Measurements from ENCODE around the gene KMT2E.

The KMT2E gene

DNA sequence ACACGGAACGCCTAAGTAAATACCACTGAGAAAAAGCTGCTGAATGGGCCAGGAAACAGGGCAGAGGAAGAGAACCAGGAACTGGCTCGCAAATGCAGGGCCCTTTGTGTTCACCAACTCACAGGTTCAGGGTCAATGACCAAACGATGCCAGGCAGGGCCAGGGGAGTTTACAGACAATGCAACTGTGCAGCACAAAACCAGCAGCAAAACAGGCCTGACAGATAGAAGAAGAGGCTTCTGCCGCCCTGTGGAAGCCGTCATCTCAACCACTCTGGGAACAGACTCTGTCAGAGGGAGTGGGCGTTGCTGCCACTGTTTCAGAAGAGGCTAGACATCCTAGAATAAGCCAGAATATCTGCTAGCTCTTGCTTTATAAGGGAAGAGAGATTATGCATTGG is 117.9 kb downstream of the KMT2E start:
- DNase-seq, result no peak

DNA sequence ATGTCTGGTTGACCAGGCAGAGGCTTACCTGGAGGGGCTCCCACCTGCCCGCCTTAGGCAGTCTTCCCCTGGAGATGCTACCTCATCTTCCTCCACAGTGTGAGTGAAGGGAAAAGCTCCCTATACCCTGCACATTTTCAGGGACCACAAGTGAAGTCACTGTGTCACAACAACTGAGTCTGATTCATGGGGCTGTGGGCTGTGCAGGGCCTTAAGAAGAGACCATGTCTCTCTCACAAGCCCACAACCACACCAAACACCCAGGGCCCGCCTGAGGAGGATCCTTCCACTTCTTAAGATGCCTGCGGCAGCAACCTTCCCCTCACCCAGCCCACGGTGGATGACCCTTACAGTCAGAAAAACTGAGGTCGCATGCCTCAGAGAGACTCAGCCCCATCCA is 118.3 kb downstream of the KMT2E start:
- no peak for DNase-seq

DNA sequence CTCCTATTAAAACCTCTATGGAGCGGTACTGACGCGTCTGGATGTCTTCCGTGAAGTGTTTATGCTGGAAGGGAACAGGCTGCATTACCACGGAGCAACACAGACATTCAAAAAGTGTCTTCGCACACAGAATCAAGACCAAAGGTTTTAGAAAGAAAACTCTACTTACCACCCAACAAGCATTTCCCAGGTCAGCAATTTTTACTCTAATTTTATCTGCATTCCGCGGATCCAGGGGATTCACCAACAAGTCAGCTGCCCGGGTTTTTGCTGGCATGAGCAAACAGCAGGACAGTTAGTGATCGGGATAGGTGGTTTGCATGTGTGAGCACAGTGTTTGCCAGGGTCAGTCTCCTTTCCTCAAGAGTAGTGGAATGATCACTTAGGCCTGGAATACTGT is 118.8 kb downstream of the KMT2E start:
- no peak for DNase-seq

DNA sequence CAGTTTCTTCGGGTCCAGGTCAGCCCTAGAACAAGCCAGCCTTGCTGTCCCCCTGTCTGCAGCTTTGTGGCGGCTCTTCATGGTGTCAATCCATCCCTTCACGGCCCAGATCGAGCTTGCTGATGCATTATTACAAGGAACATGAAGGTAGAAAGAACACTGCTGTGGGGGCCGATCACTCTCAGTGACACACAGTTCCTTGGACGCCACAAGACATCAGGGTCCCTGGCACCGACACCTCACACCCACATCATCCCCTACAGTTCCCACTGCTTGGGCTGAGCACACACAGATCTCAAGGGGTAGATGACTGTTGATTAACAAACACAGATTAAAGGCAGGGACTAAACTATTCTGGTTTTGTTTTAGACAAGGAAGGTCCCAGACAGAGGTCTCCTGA is 119.4 kb downstream of the KMT2E start:
- DNase-seq, result no peak

DNA sequence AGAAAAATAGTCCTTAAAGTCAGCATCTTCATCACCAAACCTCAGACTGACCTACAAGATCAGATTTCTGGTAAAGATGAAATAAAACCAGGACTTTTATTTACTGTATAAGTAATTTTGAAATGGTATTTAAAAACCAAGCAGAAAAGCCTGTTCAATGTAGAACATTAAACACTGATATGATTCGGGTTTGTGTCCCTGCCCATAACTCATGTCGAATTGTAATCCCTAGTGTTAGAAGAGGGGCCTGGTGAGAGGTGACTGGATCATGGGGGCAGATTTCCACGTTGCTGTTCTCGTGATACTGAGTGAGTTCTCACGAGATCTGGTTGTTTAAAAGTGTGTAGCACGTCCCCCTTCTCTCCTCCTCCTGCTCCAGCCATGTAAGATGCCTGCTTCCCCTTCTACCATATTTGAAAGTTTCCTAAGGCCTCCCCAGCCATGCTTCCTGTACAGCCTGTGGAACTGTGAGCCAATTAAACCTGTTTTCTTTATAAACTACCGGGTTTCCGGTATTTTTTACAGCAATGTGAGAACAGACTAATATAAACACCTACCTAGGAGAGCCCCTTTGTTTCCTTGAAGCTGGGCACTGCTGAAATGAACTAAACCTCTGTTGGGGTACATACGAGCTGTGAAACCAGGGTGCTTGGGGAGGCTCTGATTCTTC is 120.1 kb downstream of the KMT2E start:
- DNase-seq, result no peak

DNA sequence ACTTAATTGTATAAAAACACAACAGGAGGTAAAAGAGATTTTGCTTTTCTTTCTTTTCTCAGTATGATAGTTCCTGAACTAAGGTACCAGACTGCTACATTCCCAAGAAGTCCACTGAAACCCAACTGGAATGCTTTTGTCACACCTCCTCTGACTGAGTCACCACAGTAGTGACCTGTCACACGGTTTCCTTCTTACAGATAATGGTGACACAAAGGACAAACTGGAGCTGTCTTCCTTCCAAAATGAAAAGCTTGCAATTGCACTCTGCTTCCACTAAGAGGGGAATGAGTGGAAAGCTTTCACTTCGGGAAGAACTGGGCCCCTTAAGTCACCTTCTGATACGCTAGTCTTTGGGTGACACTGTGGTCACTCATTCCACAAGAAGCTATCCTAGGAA is 122.2 kb downstream of the KMT2E start:
- DNase-seq, result no peak

DNA sequence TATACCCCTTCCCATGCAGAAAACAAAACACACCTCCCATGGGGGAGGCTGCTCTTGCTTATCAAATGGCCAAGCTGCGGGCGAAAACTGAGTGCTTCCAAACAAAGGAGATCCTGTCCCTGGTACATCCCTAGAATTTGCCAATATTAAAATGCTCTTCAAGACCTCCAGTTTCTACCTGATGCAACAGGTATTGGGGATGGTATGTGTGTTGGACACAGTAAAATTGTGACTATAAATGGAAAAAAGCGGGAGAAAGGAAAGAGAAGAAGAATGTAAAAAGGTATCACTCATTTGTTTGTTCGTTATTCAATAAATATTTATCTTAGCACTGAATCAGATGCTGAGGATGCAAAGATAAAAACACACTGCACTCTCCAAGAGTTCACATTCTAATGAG is 123.9 kb downstream of the KMT2E start:
- DNase-seq, result no peak

DNA sequence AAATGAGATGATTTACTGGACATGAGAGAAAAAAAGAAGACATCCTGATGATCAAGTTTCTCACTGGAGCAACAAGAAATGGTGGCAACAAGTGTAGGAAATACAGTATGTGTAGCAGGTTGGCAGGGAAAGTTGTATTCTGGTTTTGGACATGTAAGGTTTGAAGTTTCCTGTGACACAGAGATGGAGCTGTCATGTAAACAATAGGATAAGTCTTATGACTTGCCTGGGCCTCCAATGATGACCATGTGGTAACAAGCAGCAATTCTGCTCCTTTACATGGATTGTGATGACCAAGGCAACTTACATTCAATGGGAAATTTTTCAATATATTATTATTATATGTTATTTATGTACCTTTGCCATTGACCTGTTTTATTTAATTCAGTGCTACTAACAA is 125.4 kb downstream of the KMT2E start:
- DNase-seq, result no peak

DNA sequence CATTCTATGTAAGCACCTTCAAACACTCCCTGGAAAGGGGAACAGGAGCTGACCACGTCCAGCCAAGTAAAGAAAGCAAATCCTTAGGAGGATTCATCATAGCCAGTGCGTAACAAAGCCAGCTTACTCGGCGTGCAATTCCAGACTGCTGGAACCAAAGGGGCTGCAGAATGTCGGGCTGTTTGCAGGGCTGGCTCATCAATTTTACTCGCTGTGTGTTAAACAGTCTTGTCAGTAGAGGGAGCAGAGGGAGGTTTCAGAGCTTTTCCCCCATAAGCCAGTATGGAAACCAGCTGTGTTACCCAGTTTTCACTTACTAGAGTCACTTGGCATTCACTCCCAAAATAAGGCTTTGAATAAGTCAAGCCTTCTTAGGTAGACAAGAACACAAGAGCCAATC is 127.1 kb downstream of the KMT2E start:
- peak; percentile 27 for DNase-seq

DNA sequence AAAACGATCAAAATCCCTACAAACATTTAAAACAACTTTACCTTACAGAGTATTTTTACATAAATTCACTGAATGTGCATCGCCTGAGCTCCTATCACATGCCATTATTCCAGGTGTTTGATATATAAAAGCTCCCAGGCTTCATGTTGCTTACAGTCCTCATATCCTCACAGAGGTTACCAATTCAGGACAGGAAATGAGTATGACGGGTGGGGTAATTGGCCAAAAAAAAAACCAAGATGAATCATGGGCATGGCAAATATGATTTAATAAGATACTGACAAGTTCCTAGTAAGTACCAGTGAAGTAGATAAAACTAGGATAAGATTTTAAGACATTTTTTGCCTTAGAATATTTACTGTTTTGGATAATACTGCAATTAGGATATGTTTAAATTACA is 135.8 kb downstream of the KMT2E start:
- DNase-seq, result no peak

DNA sequence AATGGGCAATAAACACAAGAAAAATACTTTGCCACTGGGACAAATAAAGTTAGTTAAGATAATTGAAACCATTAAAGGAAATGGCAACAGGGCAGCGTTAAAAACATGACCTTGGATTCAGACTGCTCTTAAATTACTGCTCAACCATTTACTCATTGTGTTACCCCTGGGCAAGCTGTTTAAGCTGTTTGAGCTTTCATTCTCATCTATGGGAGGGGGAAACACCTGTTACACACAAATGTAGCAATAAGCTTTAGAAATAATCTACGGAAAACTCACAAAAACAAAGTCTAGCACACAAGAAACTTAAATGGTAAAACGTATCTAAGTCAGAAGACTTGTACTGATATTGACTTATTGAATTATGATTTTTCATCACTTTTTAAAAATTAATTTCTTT is 137.1 kb downstream of the KMT2E start:
- no peak for DNase-seq

DNA sequence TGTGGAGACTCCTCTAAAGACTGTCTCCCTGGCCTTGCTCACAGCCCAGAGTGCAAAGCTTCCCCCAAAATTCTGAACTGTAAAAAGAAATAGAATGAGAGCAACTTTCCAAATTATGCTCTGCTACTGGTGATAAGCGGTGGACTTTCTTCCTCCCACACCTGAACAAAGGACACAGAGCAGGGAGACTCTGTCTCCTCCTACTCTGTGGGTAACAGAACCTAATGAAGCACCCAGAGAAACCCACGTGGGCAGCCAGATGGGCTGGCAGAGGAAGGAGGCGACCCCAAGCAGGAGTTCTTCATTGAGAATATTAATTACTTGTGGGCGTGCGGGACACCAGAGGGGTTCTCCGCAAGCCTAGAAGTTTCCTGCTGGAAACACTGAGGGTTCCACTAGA is 139.5 kb downstream of the KMT2E start:
- DNase-seq, result no peak

DNA sequence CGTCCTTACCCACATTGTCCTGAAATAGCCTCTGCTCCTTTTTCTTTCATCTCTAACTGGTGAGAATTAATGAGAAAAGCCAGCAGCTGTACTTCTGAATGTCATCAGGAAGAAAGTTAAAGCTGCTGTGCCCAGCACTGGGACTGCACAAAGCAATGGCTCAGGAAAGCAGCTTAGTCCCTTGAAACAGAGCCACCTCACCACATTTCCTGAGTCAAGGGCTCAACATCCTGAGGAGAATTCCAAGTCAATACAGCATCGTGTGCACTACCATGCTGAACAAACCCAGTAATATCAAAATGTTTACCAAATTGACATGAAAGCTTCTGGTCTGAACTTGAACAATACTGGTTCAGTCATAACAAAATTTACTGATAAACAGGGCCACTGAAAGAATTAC is 140.1 kb downstream of the KMT2E start:
- DNase-seq, result no peak

DNA sequence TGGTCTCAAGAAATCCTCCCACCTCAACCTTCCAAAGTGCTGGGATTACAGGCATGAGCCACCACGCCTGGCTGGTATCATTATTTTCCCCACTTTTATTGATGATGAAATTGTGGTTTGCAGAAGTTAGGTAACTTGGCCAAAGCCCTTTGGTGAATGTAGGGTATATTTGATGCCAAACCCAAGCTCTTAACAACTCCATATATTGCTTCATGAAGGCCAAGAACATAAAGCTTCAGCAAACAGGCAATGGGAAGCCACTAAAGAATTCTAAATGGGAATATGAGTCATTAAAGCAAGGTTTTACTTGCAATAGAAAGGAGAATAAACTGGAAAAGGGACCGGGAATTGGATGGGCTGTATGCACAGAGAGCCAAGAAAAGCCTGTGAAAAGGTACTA is 142.7 kb downstream of the KMT2E start:
- no peak for DNase-seq

DNA sequence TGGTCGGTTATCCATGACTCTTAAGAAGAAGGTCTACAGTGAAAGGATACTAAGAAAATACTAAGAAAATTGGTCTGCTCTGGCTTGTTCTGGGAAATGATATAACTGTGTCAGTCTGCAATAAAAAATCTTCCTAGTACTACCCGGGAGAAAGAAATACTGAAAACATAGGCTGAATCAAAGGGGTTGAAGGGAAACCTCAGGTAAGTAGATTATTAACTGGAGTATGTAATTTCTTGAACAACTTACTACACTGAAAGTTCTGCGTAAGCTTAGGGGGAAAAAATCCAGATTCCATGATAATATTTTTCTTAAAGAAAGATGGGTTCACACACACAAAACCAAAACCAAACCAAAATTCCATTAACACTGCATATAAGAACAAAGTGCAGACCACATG is 143.3 kb downstream of the KMT2E start:
- no peak for DNase-seq

DNA sequence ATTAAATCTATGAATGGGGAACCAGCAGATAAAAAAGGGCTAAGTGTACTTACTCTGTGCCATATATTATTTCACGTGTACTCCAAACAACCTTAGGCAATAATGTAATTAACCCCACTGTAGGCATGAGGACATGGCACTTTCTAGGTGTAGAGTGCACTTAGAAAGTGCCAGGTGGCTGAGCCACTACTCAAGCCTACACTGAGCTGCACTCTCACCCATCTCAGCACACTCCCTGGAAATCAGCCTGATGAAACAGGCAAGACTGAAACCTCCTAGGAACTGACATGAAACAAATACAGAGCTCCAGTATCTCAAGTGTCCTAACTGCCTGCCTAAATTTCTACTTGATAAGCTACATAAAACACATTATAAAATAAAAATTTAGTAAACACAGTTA is 147.4 kb downstream of the KMT2E start:
- no peak for DNase-seq
